KMS-11 (cell line): ENCODE data around the gene SBK3.
"Not testable (repeated sequence)": the region's sequence is repeated elsewhere in the genome, so short reads cannot be mapped to it uniquely, and the experiment has no call there.

Experiments used
- H2AFZ ChIP-seq: fragments of 200-600 bp; sonication (generic); 2 replicates; pipeline ENCODE4 v1.6.1; 2016; ENCODE audit warnings: antibody characterized with exemption, mixed run types, low read depth
- H3K27ac ChIP-seq: fragments of 200-600 bp; sonication (generic); 2 replicates; pipeline ENCODE4 v1.6.1; 2016; ENCODE audit warnings: mild to moderate bottlenecking, mixed run types
- H3K27me3 ChIP-seq: fragments of 200-600 bp; sonication (generic); 2 replicates; pipeline ENCODE4 v1.6.1; 2017; ENCODE audit warnings: mild to moderate bottlenecking, low read depth, mixed run types, moderate library complexity; ENCODE audit not compliant: insufficient read depth
- H3K36me3 ChIP-seq: fragments of 200-600 bp; sonication (generic); 2 replicates; pipeline ENCODE4 v1.6.1; 2017; ENCODE audit warnings: mild to moderate bottlenecking, mixed run types; ENCODE audit not compliant: insufficient read depth
- H3K4me1 ChIP-seq: fragments of 200-600 bp; sonication (generic); 2 replicates; pipeline ENCODE4 v1.6.1; 2016; ENCODE audit warnings: mild to moderate bottlenecking, low read depth, mixed run types; ENCODE audit not compliant: poor library complexity, severe bottlenecking
- H3K4me2 ChIP-seq: fragments of 200-600 bp; sonication (generic); 2 replicates; pipeline ENCODE4 v1.7.0; 2016; ENCODE audit warnings: mild to moderate bottlenecking, mixed run types
- H3K4me3 ChIP-seq: fragments of 200-600 bp; sonication (generic); IDR thresholded peaks from 2 replicates; pipeline ENCODE4 v1.6.1; 2017; ENCODE audit warnings: low read depth, low read length, mixed read lengths; ENCODE audit not compliant: insufficient read depth
- H3K79me2 ChIP-seq: fragments of 200-600 bp; sonication (generic); 2 replicates; pipeline ENCODE4 v1.6.1; 2016; ENCODE audit warnings: low read depth, mixed run types; ENCODE audit not compliant: insufficient read depth
- H3K9ac ChIP-seq: fragments of 200-600 bp; sonication (generic); 2 replicates; pipeline ENCODE4 v1.6.1; 2016; ENCODE audit warnings: mild to moderate bottlenecking, mixed run types
- H4K20me1 ChIP-seq: fragments of 200-600 bp; sonication (generic); 2 replicates; pipeline ENCODE4 v1.6.1; 2016; ENCODE audit warnings: mild to moderate bottlenecking, mixed run types; ENCODE audit not compliant: insufficient read depth
- TF ChIP-seq, protein P1 (sequence below): fragments of 200-600 bp; sonication (generic); conservative IDR thresholded peaks from 2 replicates; pipeline ENCODE4 v1.6.1; 2017; ENCODE audit warnings: low read depth, mild to moderate bottlenecking, antibody characterized with exemption, low read length, moderate library complexity, mixed read lengths

Gene SBK3

DNA sequence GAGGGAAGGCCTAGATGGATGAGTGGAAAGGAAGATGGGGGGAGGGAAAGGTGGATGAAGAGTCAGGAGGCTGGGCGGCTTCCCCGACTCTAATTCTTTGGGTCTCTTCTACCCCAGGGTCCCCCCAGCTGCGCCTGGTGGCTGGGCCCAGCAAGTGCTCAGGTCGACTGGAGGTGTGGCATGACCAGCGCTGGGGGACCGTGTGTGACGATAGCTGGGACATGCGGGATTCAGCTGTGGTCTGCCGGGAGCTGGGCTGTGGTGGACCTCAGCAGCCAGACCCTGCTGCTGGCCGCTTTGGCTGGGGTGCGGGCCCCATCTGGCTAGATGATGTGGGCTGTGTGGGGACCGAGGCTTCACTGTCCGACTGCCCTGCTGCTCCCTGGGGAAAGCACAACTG lies 47.6 kb downstream of the SBK3 start:
- no peak overlapping the region for H2AFZ ChIP-seq
- no peak overlapping the region for H3K4me2 ChIP-seq
- peaks cover 95% of the 10 kb centered on the region for H3K27me3 ChIP-seq
- H3K27ac ChIP-seq = no peak overlapping the region
- TF ChIP-seq, protein P1, sequence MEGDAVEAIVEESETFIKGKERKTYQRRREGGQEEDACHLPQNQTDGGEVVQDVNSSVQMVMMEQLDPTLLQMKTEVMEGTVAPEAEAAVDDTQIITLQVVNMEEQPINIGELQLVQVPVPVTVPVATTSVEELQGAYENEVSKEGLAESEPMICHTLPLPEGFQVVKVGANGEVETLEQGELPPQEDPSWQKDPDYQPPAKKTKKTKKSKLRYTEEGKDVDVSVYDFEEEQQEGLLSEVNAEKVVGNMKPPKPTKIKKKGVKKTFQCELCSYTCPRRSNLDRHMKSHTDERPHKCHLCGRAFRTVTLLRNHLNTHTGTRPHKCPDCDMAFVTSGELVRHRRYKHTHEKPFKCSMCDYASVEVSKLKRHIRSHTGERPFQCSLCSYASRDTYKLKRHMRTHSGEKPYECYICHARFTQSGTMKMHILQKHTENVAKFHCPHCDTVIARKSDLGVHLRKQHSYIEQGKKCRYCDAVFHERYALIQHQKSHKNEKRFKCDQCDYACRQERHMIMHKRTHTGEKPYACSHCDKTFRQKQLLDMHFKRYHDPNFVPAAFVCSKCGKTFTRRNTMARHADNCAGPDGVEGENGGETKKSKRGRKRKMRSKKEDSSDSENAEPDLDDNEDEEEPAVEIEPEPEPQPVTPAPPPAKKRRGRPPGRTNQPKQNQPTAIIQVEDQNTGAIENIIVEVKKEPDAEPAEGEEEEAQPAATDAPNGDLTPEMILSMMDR = no peak
- no peak overlapping the region for H3K4me3 ChIP-seq
- no peaks in the 10 kb centered on the region for H3K36me3 ChIP-seq
- H3K79me2 ChIP-seq = no peaks in the 10 kb centered on the region
- no peaks in the 10 kb centered on the region for H3K4me1 ChIP-seq
- H4K20me1 ChIP-seq = no peaks in the 10 kb centered on the region
- no peak overlapping the region for H3K9ac ChIP-seq

DNA sequence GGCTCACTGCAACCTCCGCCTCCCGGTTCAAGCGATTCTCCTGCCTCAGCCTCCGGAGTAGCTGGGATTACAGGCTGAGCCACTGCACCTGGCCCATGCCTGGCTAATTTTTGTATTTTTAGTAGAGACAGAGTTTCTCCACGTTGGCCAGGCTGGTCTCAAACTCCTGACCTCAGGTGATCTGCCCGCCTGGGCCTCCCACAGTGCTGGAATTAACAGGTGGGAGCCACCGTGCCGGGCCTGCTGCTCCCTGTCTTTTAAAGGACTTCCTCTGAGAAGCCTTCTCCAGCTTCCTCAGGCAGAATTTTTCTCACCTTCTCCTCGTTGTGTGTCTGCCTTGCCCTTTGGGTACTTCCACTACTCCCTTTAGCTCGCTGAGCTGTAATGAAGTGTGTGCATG lies 48.5 kb downstream of the SBK3 start:
- not testable (repeated sequence) for H3K4me2 ChIP-seq, H3K27ac ChIP-seq, H2AFZ ChIP-seq, H3K79me2 ChIP-seq, H3K9ac ChIP-seq, H4K20me1 ChIP-seq, H3K4me1 ChIP-seq, H3K36me3 ChIP-seq, H3K4me3 ChIP-seq
- peaks cover 96% of the 10 kb centered on the region for H3K27me3 ChIP-seq

DNA sequence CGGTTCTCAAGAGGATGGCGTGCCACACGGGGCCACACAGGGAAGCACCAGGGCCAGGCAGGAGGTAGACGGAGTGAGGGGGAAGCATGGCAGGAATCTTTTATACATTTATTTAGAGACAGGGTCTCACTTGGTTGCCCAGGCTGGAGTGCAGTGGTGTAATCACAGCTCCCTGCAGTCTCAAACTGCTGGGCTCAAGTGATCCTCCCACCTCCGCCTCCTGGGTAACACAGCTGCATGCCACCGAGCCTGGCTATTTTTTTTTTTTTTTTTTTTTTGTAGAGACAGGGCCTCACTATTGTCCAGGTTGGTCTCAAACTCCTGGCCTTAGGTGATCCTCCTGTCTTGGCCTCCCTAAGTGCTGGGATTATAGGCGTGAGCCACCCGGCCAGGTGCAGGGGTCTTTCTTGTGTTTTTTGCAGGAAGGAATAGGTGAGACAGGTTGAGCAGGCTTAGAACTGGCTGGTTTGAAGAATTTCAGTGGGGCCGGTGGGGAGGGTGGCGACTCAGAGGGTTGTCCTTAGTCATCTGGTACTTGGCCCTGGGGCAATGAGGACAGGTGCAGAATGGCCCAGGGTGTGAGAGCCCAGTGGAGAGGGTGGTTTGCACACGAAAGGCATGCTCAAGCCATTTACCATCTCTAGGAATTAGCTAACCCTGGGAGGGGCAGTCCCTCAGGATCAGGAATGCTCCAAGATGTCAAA lies 49.5 kb downstream of the SBK3 start:
- Histone ChIP-seq H2AFZ (no peak overlapping the region), H3K4me1 (no peaks in the 10 kb centered on the region), H3K27ac (no peak overlapping the region), H3K4me3 (no peak overlapping the region), H3K9ac (no peak overlapping the region), H4K20me1 (no peaks in the 10 kb centered on the region), H3K27me3 (peaks cover 95% of the 10 kb centered on the region), H3K4me2 (no peak overlapping the region), H3K79me2 (no peaks in the 10 kb centered on the region), H3K36me3 (no peaks in the 10 kb centered on the region)
- TF ChIP-seq, protein P1 = no peak

DNA sequence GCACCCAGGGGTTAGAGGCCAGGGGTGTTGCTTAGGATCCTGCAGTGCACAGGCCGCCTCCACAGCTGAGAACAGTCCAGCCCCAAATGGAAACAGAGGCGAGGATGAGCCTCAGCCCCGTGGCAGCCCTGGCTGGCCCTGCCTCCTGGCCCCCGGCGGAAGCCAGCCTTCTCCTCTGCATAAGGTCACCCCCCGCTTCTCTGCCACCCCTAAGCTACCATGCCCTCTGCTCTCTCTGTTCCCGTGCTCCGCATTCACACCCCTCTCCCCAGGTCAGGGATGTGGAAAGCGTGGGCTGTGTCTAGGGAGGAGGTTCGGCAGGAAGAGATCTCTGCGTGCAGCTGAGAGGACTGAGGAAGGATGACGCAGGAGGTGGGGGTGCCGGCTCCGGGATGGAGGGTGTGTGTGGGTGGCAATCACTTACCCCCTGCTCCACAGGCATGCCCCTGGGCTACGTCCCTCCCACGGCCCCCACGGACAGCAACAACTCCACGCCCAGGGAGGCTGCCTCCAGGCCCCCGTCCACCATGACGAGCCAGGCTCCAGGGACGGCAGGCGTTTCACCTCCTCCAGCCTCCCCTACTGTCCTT lies 51.1 kb downstream of the SBK3 start:
- H3K27me3 ChIP-seq = peaks cover 97% of the 10 kb centered on the region
- H3K4me1 ChIP-seq = no peaks in the 10 kb centered on the region
- no peaks in the 10 kb centered on the region for H3K36me3 ChIP-seq
- H4K20me1 ChIP-seq = no peaks in the 10 kb centered on the region
- no peak overlapping the region for H2AFZ ChIP-seq
- H3K4me3 ChIP-seq = no peak overlapping the region
- TF ChIP-seq, protein P1 = no peak
- no peak overlapping the region for H3K27ac ChIP-seq
- H3K9ac ChIP-seq = no peak overlapping the region
- no peak overlapping the region for H3K4me2 ChIP-seq
- H3K79me2 ChIP-seq = no peaks in the 10 kb centered on the region

DNA sequence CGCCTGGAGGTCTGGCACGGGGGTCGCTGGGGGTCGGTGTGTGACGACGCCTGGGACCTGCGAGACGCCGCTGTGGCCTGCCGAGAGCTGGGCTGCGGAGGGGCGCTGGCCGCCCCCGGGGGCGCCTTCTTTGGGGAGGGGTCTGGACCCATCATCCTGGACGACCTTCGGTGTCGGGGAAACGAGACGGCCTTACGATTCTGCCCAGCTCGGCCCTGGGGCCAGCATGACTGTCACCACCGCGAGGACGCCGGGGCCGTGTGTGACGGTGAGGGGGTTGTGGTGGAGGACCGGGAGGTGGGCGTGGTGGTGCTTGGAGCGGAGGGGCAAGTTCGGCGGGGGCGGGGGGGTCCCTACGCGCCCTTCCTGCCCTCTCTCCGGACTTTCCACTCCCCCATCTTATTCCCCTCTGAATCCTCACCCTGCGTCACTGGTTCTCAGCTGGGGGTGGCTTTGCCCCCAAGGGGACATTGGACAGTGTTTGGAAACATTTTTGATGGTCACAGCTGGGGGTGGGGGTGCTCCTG lies 51.6 kb downstream of the SBK3 start:
- H2AFZ ChIP-seq = no peak overlapping the region
- no peak overlapping the region for H3K27ac ChIP-seq
- no peak overlapping the region for H3K4me2 ChIP-seq
- H3K9ac ChIP-seq = no peak overlapping the region
- H3K36me3 ChIP-seq = no peaks in the 10 kb centered on the region
- no peaks in the 10 kb centered on the region for H3K4me1 ChIP-seq
- TF ChIP-seq, protein P1 = no peak
- no peaks in the 10 kb centered on the region for H3K79me2 ChIP-seq
- no peaks in the 10 kb centered on the region for H4K20me1 ChIP-seq
- no peak overlapping the region for H3K4me3 ChIP-seq
- H3K27me3 ChIP-seq = peaks cover 95% of the 10 kb centered on the region
